ENCODE data around the gene ZNF708. TPM values are rescaled to one million over a fixed set of nuclear protein-coding genes. Genes with fewer than 3 reads are reported as not detected.

ZNF708 gene
- total RNA-seq, 1 experiment from 2014 or later, result 10.0 TPM

DNA sequence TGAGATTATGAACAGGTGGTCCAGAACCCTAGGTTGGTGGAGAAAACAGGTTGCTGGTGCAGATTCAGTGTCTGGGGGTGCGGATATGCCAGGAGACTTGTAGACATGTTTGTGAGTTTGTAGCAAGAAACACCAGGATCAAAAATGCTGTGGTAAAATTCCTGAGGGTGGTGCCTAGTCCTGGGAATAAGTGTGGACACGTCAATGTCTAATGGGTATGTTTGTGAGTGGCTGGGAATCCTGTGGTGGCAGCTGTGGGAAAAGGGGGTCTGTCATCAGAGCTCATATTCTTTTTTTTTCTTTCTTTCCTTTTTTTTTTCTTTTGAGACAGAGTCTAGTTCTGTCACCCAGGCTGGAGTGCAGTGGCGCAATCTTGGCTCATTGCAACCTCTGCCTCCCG lies 7.2 kb downstream of the ZNF708 start:
- peaks cover 13% of the 10 kb centered on the region for H3K36me3 Mint-ChIP-seq (ENCODE audit: insufficient read depth, unreplicated experiment)
- H3K4me1 Mint-ChIP-seq (ENCODE audit: low read depth, unreplicated experiment), result no peaks in the 10 kb centered on the region
- no peaks in the 10 kb centered on the region for H3K9me3 Mint-ChIP-seq (ENCODE audit: unreplicated experiment)
- peaks cover 10% of the 10 kb centered on the region; the same call in 1 of the 2 replicates for H3K9me3 ChIP-seq
- ChIA-PET CTCF (no interaction called here), POLR2A (no interaction called here)
- H3K27me3 ChIP-seq (replicated peaks; ENCODE audit: control insufficient read depth, insufficient read depth, low read length), result no peaks in the 10 kb centered on the region
- H3K4me3 ChIP-seq (ENCODE audit: low read depth, low read length), result no peak overlapping the region
- no TSS peak for BruUV-seq (replicated peaks)
- no peaks in the 10 kb centered on the region for H3K4me1 ChIP-seq
- H3K4me3 Mint-ChIP-seq (ENCODE audit: unreplicated experiment), result no peak overlapping the region
- H3K27me3 Mint-ChIP-seq (ENCODE audit: insufficient read depth, unreplicated experiment), result no peaks in the 10 kb centered on the region
- intact Hi-C loops (cut with micrococcal nuclease; ENCODE audit: unreplicated experiment), result no loop called here
- DNase-seq, result no peak
- no peak overlapping the region for H3K27ac Mint-ChIP-seq (ENCODE audit: unreplicated experiment)
- TF ChIP-seq, protein P1, sequence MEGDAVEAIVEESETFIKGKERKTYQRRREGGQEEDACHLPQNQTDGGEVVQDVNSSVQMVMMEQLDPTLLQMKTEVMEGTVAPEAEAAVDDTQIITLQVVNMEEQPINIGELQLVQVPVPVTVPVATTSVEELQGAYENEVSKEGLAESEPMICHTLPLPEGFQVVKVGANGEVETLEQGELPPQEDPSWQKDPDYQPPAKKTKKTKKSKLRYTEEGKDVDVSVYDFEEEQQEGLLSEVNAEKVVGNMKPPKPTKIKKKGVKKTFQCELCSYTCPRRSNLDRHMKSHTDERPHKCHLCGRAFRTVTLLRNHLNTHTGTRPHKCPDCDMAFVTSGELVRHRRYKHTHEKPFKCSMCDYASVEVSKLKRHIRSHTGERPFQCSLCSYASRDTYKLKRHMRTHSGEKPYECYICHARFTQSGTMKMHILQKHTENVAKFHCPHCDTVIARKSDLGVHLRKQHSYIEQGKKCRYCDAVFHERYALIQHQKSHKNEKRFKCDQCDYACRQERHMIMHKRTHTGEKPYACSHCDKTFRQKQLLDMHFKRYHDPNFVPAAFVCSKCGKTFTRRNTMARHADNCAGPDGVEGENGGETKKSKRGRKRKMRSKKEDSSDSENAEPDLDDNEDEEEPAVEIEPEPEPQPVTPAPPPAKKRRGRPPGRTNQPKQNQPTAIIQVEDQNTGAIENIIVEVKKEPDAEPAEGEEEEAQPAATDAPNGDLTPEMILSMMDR (IDR thresholded peaks at IDR 0.05; ENCODE audit: insufficient read depth in 1 of 2, low read depth in 1 of 2, low read length in 1 of 2, severe bottlenecking in 1 of 2, unreplicated experiment in 1 of 2), result no peak
- H3K36me3 ChIP-seq (ENCODE audit: control insufficient read depth, insufficient read depth, low read length), result no peaks in the 10 kb centered on the region

- Mint-ChIP-seq H3K36me3 (ENCODE audit: insufficient read depth, unreplicated experiment) (peaks cover 10% of the 10 kb centered on the region), H3K4me1 (ENCODE audit: low read depth, unreplicated experiment) (no peaks in the 10 kb centered on the region), H3K27ac (ENCODE audit: unreplicated experiment) (no peak overlapping the region), H3K4me3 (ENCODE audit: unreplicated experiment) (no peak overlapping the region), H3K9me3 (ENCODE audit: unreplicated experiment) (no peaks in the 10 kb centered on the region), H3K27me3 (ENCODE audit: insufficient read depth, unreplicated experiment) (no peaks in the 10 kb centered on the region)
- TF ChIP-seq, protein P1 (IDR thresholded peaks at IDR 0.05; ENCODE audit: insufficient read depth in 1 of 2, low read depth in 1 of 2, low read length in 1 of 2, severe bottlenecking in 1 of 2, unreplicated experiment in 1 of 2), result no peak
- H3K36me3 ChIP-seq (ENCODE audit: control insufficient read depth, insufficient read depth, low read length), result no peaks in the 10 kb centered on the region
- H3K27me3 ChIP-seq (replicated peaks; ENCODE audit: control insufficient read depth, insufficient read depth, low read length), result no peaks in the 10 kb centered on the region
- peaks cover 5% of the 10 kb centered on the region; the same call in 1 of the 2 replicates for H3K9me3 ChIP-seq
- intact Hi-C loops (cut with micrococcal nuclease; ENCODE audit: unreplicated experiment), result no loop called here
- ChIA-PET POLR2A (no interaction called here), CTCF (no interaction called here)
- H3K4me3 ChIP-seq (ENCODE audit: low read depth, low read length), result no peak overlapping the region
- H3K4me1 ChIP-seq, result no peaks in the 10 kb centered on the region
- BruUV-seq (replicated peaks), result no TSS peak
- DNase-seq, result no peak
Measured at GRCh38 chr19:21321134-21321533, 8.1 kb downstream of the ZNF708 start.

- Histone ChIP-seq H3K27me3 (replicated peaks; ENCODE audit: control insufficient read depth, insufficient read depth, low read length) (no peaks in the 10 kb centered on the region), H3K4me3 (ENCODE audit: low read depth, low read length) (no peak overlapping the region), H3K4me1 (no peaks in the 10 kb centered on the region), H3K9me3 (no peaks in the 10 kb centered on the region), H3K36me3 (ENCODE audit: control insufficient read depth, insufficient read depth, low read length) (no peaks in the 10 kb centered on the region)
- TF ChIP-seq, protein P1 (IDR thresholded peaks at IDR 0.05; ENCODE audit: insufficient read depth in 1 of 2, low read depth in 1 of 2, low read length in 1 of 2, severe bottlenecking in 1 of 2, unreplicated experiment in 1 of 2), result no peak
- POLR2A ChIA-PET, result no interaction called here
- no peak overlapping the region for H3K4me3 Mint-ChIP-seq (ENCODE audit: unreplicated experiment)
- intact Hi-C loops (cut with micrococcal nuclease; ENCODE audit: unreplicated experiment), result no loop called here
- no peak overlapping the region for H3K27ac Mint-ChIP-seq (ENCODE audit: unreplicated experiment)
- CTCF ChIA-PET, result no interaction called here
- no TSS peak for BruUV-seq (replicated peaks)
- DNase-seq, result no peak
- H3K27me3 Mint-ChIP-seq (ENCODE audit: insufficient read depth, unreplicated experiment), result no peaks in the 10 kb centered on the region
- peaks cover 8% of the 10 kb centered on the region for H3K36me3 Mint-ChIP-seq (ENCODE audit: insufficient read depth, unreplicated experiment)
- no peaks in the 10 kb centered on the region for H3K9me3 Mint-ChIP-seq (ENCODE audit: unreplicated experiment)
- no peaks in the 10 kb centered on the region for H3K4me1 Mint-ChIP-seq (ENCODE audit: low read depth, unreplicated experiment)
Measured at GRCh38 chr19:21317821-21318220, 11.4 kb downstream of the ZNF708 start.
